Activated T-cell treated with anti-CD3 and anti-CD28 coated beads, Interleukin-2, amount 50 U/mL, for 4 hours (primary cell): ENCODE measurements around the gene SPDL1. TPM values are rescaled to one million over a fixed set of nuclear protein-coding genes. Genes with fewer than 3 reads are reported as not detected.
"Not testable (repeated sequence)": the region's sequence is repeated elsewhere in the genome, so short reads cannot be mapped to it uniquely, and the experiment has no call there.

ENCODE experiments used
- ATAC-seq, 2 donors: fragments of 200-7000 bp; cut with Tn5 transposase; one replicate each; pipeline ENCODE4 v1.10.0; 2021
- DNase-seq: peaks from one replicate; pipeline ENCODE4 v3.0.0-alpha.2; 2020
- H3K27me3 Mint-ChIP-seq: one replicate; pipeline ENCODE4 v1.8.0; 2021; ENCODE audit warnings: low read depth, mixed read lengths
- H3K36me3 Mint-ChIP-seq: one replicate; pipeline ENCODE4 v1.8.0; 2022; ENCODE audit warnings: mixed read lengths; ENCODE audit not compliant: insufficient read depth
- H3K4me1 Mint-ChIP-seq: one replicate; pipeline ENCODE4 v1.8.0; 2021; ENCODE audit warnings: low read depth, mixed read lengths
- H3K4me3 Mint-ChIP-seq: one replicate; pipeline ENCODE4 v1.8.0; 2021; ENCODE audit warnings: mild to moderate bottlenecking, moderate library complexity, mixed read lengths
- H3K9me3 Mint-ChIP-seq: one replicate; pipeline ENCODE4 v1.8.0; 2021; ENCODE audit warnings: mixed read lengths
- total RNA-seq, 3 donors: library from RNA; stranded (reverse); gene quantifications; one replicate each; pipeline ENCODE4 v1.2.1, GENCODE V29; 2021

SPDL1 gene
- total RNA-seq, 3 donors from 2014 or later, result 19.1 to 22.3 (median 21.3) TPM

- peak overlapping the region; percentile 98 for H3K4me3 Mint-ChIP-seq
- no peak for ATAC-seq
These were observed 1.5 kb downstream of the SPDL1 start for GRCh38 chr5:169584998-169585451.

DNA sequence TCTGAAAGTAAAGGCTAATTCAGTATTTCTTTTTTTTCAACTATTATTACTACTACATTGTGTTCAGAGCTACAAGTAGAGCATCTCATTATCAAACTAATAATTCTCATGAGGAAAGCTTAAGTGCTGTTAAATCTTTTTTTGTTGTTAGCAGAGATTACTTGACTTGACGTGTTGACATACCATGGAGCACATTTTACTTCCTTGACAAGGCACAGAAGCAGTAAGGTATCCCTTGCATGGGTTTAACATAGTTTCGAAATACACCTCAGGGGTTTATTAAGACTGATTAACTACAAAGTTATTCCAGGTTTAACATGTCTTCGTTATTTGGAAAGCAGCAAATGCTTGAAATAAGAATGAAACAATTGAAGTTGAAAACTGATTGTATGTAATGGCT lies 7.0 kb downstream of the SPDL1 start:
- ATAC-seq (no peak), DNase-seq (no peak)
- H3K27me3 Mint-ChIP-seq, result no peaks in the 10 kb centered on the region
- peaks cover 46% of the 10 kb centered on the region for H3K36me3 Mint-ChIP-seq
- H3K4me3 Mint-ChIP-seq, result no peak overlapping the region
- peaks cover 6% of the 10 kb centered on the region for H3K4me1 Mint-ChIP-seq
- no peaks in the 10 kb centered on the region for H3K9me3 Mint-ChIP-seq

More at GRCh38 chr5:169584998-169585451, 1.5 kb downstream of the SPDL1 start:
- peaks cover 36% of the 10 kb centered on the region for H3K4me1 Mint-ChIP-seq
- DNase-seq, result no peak
- no peaks in the 10 kb centered on the region for H3K9me3 Mint-ChIP-seq
- H3K36me3 Mint-ChIP-seq, result peaks cover 11% of the 10 kb centered on the region
- H3K27me3 Mint-ChIP-seq, result no peaks in the 10 kb centered on the region

DNA sequence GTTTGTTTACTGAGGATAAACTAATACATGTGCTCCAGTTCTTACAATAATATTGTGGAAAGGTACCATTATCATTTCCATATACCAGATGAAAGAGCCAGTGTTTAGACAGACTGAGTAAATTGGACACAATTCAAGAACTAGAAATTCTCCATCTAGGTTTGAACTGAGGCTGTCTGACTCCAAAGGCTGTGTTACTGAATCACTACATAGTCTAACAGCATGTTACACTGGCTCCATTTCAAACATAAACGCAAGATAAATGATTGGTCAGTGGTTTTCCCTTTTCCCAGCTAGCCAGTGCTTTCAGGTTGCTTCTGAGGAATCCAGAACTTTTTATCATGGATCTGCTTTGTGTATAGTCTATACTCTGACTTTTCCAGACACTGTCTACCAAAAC lies 8.1 kb downstream of the SPDL1 start:
- Mint-ChIP-seq H3K4me1 (no peaks in the 10 kb centered on the region), H3K36me3 (peaks cover 47% of the 10 kb centered on the region), H3K9me3 (no peaks in the 10 kb centered on the region), H3K27me3 (no peaks in the 10 kb centered on the region), H3K4me3 (no peak overlapping the region)
- ATAC-seq (no peak), DNase-seq (no peak)

DNA sequence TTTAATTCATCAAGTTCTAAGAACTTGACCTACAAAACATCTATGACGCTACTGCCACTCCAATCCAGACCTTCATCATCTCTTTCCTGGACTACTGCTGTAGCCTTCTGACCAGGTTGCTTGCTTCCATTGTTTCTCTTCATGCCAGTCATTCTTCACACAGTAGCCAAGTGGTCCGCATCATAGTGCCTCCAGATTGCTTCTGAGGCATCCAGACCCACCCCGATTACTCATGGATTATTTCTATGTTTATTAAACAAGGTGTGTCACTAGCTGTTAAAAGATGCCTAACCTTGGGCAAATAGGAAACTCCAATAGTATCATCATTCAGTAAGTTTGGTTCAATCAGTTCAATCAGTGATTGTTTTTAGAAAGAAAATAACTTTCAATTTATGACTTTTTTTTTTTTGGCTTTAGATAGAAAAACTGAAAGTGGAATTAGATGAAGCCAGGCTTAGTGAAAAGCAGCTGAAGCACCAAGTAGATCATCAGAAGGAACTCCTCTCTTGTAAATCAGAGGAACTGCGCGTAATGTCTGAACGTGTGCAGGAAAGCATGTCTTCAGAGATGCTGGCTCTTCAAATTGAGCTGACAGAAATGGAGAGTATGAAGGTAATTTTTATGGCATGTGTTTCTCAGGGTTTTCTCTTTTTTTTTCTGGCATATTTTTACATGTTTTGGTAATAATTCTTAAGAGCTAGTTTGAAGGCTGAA lies 9.5 kb downstream of the SPDL1 start:
- ATAC-seq (no peak), DNase-seq (no peak)
- Mint-ChIP-seq H3K9me3 (no peaks in the 10 kb centered on the region), H3K36me3 (peaks cover 54% of the 10 kb centered on the region), H3K27me3 (no peaks in the 10 kb centered on the region), H3K4me3 (no peak overlapping the region), H3K4me1 (no peaks in the 10 kb centered on the region)

- no peaks in the 10 kb centered on the region for H3K27me3 Mint-ChIP-seq
These were observed 11.7 kb downstream of the SPDL1 start for GRCh38 chr5:169595172-169595820.

DNA sequence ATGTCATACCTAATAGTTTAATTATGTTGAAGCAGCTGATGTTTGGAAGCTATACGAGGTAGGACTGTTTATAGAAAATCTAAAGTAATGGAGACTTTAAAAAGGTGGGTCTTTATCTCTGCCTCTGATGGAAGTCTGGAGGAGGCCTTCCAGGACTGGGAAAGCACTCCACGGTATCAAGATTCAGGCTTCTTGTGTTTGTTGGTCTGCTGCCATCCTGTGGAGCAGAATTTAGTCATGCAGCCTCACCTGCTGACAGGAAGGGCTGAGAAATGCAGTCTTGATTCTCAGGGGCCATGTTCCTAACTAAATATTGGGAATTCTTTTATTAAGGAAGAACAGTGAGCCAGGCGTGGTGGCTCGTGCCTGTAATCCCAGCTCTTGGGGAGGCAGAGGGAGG lies 15.9 kb downstream of the SPDL1 start:
- peaks cover 49% of the 10 kb centered on the region for H3K36me3 Mint-ChIP-seq
- H3K27me3 Mint-ChIP-seq, result no peaks in the 10 kb centered on the region
- H3K9me3 Mint-ChIP-seq, result no peaks in the 10 kb centered on the region
- DNase-seq (no peak), ATAC-seq (no peak)
- H3K4me3 Mint-ChIP-seq, result no peak overlapping the region
- no peaks in the 10 kb centered on the region for H3K4me1 Mint-ChIP-seq

More at GRCh38 chr5:169595172-169595820, 11.7 kb downstream of the SPDL1 start:
- no peak overlapping the region for H3K4me3 Mint-ChIP-seq
- H3K36me3 Mint-ChIP-seq, result peaks cover 53% of the 10 kb centered on the region
- H3K9me3 Mint-ChIP-seq, result no peaks in the 10 kb centered on the region
- DNase-seq, result no peak
- no peak for ATAC-seq
- H3K4me1 Mint-ChIP-seq, result no peaks in the 10 kb centered on the region

DNA sequence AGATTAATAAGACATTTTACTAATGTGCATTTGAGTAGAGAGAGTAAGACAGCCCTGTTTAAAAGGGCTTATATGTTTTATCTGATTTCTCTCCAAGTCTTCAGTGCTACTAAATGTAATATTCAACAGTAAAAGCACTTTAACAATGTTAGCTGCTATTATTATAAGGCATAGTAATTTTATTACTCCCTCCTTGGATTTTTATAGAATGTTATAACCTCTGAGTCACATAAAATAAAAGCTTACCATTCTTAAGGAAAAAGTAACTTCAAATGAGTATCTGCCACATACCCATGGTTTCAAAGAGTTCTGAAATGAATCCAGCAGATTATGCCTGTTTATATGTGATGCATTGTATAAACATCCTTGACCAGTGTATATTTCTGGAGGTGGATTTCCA lies 19.0 kb downstream of the SPDL1 start:
- DNase-seq (no peak), ATAC-seq (no peak)
- Mint-ChIP-seq H3K27me3 (peaks cover 4% of the 10 kb centered on the region), H3K4me1 (no peaks in the 10 kb centered on the region), H3K36me3 (peaks cover 41% of the 10 kb centered on the region), H3K4me3 (no peak overlapping the region), H3K9me3 (no peaks in the 10 kb centered on the region)

GRCh38 chr5:169606279-169606678 lies 22.7 kb downstream of the SPDL1 start:
- no peaks in the 10 kb centered on the region for H3K4me1 Mint-ChIP-seq
- H3K4me3 Mint-ChIP-seq, result no peak overlapping the region
- peaks cover 6% of the 10 kb centered on the region for H3K9me3 Mint-ChIP-seq
- H3K27me3 Mint-ChIP-seq, result peaks cover 8% of the 10 kb centered on the region
- peaks cover 17% of the 10 kb centered on the region for H3K36me3 Mint-ChIP-seq
- ATAC-seq, result no peak
- no peak for DNase-seq

GRCh38 chr5:169607882-169608281 lies 24.3 kb downstream of the SPDL1 start:
- no peak overlapping the region for H3K4me3 Mint-ChIP-seq
- peaks cover 11% of the 10 kb centered on the region for H3K9me3 Mint-ChIP-seq
- DNase-seq (no peak), ATAC-seq (no peak)
- H3K27me3 Mint-ChIP-seq, result peaks cover 18% of the 10 kb centered on the region
- peaks cover 8% of the 10 kb centered on the region for H3K36me3 Mint-ChIP-seq
- H3K4me1 Mint-ChIP-seq, result no peaks in the 10 kb centered on the region

- DNase-seq (no peak), ATAC-seq (no peak)
- H3K36me3 Mint-ChIP-seq, result peaks cover 4% of the 10 kb centered on the region
- H3K4me3 Mint-ChIP-seq, result no peak overlapping the region
- H3K9me3 Mint-ChIP-seq, result peaks cover 11% of the 10 kb centered on the region
- peaks cover 23% of the 10 kb centered on the region for H3K27me3 Mint-ChIP-seq
- H3K4me1 Mint-ChIP-seq, result no peaks in the 10 kb centered on the region
These were observed 26.1 kb downstream of the SPDL1 start for GRCh38 chr5:169609716-169610115.

GRCh38 chr5:169610606-169611005 lies 27.0 kb downstream of the SPDL1 start:
- Mint-ChIP-seq H3K9me3 (peaks cover 11% of the 10 kb centered on the region), H3K4me3 (no peak overlapping the region), H3K36me3 (peaks cover 4% of the 10 kb centered on the region), H3K27me3 (peaks cover 24% of the 10 kb centered on the region), H3K4me1 (no peaks in the 10 kb centered on the region)
- no peak for DNase-seq
- ATAC-seq, result no peak

DNA sequence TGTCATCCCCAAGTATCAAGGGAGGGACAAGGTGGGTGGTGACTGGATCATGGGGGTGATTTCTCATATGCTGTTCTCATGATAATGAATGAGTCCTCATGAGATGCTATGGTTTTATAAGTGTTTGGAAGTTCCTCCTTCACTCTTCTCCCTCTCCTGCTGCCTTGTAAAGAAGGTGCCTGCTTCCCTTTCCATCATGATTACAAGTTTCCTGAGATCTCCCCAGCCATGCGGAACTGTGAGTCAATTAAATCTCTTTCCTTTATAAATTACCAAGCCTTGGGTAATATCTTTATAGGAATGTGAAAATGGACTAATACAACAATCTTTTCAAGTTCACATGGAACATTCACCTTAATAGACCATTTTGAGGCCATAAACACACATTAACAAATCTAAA lies 32.0 kb downstream of the SPDL1 start:
- Mint-ChIP-seq H3K9me3 (peaks cover 10% of the 10 kb centered on the region), H3K4me1 (no peaks in the 10 kb centered on the region), H3K4me3 (no peak overlapping the region), H3K27me3 (peaks cover 25% of the 10 kb centered on the region), H3K36me3 (no peaks in the 10 kb centered on the region)
- DNase-seq (no peak), ATAC-seq (no peak)

- H3K9me3 Mint-ChIP-seq, H3K4me3 Mint-ChIP-seq, H3K27me3 Mint-ChIP-seq, H3K36me3 Mint-ChIP-seq, ATAC-seq, DNase-seq, H3K4me1 Mint-ChIP-seq: not testable (repeated sequence)
These were observed 40.7 kb downstream of the SPDL1 start for GRCh38 chr5:169624307-169624706.

GRCh38 chr5:169626779-169627178 lies 43.2 kb downstream of the SPDL1 start:
- ATAC-seq, result no peak
- H3K36me3 Mint-ChIP-seq, result no peaks in the 10 kb centered on the region

GRCh38 chr5:169627551-169627950 lies 44.0 kb downstream of the SPDL1 start:
- Mint-ChIP-seq H3K4me1 (peaks cover 3% of the 10 kb centered on the region), H3K27me3 (peaks cover 7% of the 10 kb centered on the region), H3K36me3 (no peaks in the 10 kb centered on the region), H3K4me3 (no peak overlapping the region), H3K9me3 (peaks cover 7% of the 10 kb centered on the region)
- DNase-seq (no peak), ATAC-seq (no peak)

More at GRCh38 chr5:169626779-169627178, 43.2 kb downstream of the SPDL1 start:
- Mint-ChIP-seq H3K4me3 (no peak overlapping the region), H3K27me3 (peaks cover 8% of the 10 kb centered on the region), H3K4me1 (peaks cover 3% of the 10 kb centered on the region), H3K9me3 (peaks cover 7% of the 10 kb centered on the region)
- no peak for DNase-seq
